ENCODE data around the gene WNT7B. TPM values are rescaled to one million over a fixed set of nuclear protein-coding genes. Genes with fewer than 3 reads are reported as not detected.

The WNT7B gene
- total and polyA plus RNA-seq, 2 donors (not counting 1 experiment from before 2014, with no cell fraction given) = 0.22 to 0.67 TPM

DNA sequence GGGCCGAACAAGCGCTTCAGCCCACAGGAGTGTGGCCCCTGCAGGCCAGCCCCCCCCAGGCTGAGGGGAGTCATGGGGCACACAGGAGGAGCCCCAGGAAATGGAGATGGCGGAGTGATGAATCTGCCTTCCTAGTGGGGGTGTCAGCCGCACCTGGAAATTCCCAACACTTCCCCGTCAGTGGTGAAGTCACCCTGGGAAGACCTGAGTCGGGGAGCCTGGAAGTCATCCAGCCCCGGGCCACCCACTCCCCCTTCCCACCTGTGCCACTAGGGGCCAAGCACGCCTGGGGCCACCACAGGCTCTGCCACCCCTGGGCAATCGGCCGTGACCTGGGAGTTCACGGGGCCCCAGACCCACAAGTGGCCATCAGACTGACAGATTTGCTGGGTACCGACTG, 12.6 kb downstream of the WNT7B start:
- CTCF ChIA-PET = no interaction called here
- no peaks in the 10 kb centered on the region for H3K36me3 ChIP-seq (replicated peaks in 1 of 2; ENCODE audit: control extremely low read depth in 1 of 2, control insufficient read depth in 1 of 2, extremely low read depth in 1 of 2, insufficient read depth in 2 of 2, low read length in 1 of 2)
- no peak for DNase-seq
- no peaks in the 10 kb centered on the region for H3K79me2 ChIP-seq (ENCODE audit: control insufficient read depth, insufficient read depth, low read length)
- no peak overlapping the region for H3K4me2 ChIP-seq (replicated peaks; ENCODE audit: low read depth, low read length, poor library complexity, severe bottlenecking)
- no peaks in the 10 kb centered on the region for H3K9me3 Mint-ChIP-seq (ENCODE audit: insufficient read depth)
- ATAC-seq (ENCODE audit: low read depth) = no peak
- H3K4me3 ChIP-seq (ENCODE audit: control extremely low read depth in 1 of 5, extremely low read depth in 1 of 5, insufficient read depth in 1 of 5, low read depth in 2 of 5, low read length in 4 of 5) = no peak overlapping the region
- H3K9me3 ChIP-seq (ENCODE audit: control extremely low read depth in 1 of 3, control insufficient read depth in 2 of 3, insufficient read depth in 1 of 3, low read length in 2 of 3) = peaks cover 0 to 5% (median 0%) of the 10 kb centered on the region in 3 donors
- POLR2A ChIA-PET = no interaction called here
- H3K27ac ChIP-seq (ENCODE audit: low read length in 2 of 2) = no peak overlapping the region
- H3K27me3 ChIP-seq (replicated peaks in 1 of 4; ENCODE audit: control extremely low read depth in 1 of 4, control insufficient read depth in 3 of 4, insufficient read depth in 4 of 4, low read length in 3 of 4) = peaks cover 0 to 44% (median 10%) of the 10 kb centered on the region in 4 experiments
- no peak overlapping the region for H3K9ac ChIP-seq (ENCODE audit: low read length)
- TF ChIP-seq, protein P1, sequence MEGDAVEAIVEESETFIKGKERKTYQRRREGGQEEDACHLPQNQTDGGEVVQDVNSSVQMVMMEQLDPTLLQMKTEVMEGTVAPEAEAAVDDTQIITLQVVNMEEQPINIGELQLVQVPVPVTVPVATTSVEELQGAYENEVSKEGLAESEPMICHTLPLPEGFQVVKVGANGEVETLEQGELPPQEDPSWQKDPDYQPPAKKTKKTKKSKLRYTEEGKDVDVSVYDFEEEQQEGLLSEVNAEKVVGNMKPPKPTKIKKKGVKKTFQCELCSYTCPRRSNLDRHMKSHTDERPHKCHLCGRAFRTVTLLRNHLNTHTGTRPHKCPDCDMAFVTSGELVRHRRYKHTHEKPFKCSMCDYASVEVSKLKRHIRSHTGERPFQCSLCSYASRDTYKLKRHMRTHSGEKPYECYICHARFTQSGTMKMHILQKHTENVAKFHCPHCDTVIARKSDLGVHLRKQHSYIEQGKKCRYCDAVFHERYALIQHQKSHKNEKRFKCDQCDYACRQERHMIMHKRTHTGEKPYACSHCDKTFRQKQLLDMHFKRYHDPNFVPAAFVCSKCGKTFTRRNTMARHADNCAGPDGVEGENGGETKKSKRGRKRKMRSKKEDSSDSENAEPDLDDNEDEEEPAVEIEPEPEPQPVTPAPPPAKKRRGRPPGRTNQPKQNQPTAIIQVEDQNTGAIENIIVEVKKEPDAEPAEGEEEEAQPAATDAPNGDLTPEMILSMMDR (IDR thresholded peaks at IDR 0.05) = no peak
- no peak for TF ChIP-seq EZH2 (IDR thresholded peaks at IDR 0.05; ENCODE audit: borderline replicate concordance, insufficient read depth, low read depth, low read length, poor library complexity, severe bottlenecking)
- WGBS (ENCODE audit: insufficient coverage) = 85% methylated on average over 10 of the region's 12 CpGs
- H2AFZ ChIP-seq (ENCODE audit: insufficient read depth, low read depth, low read length, poor library complexity, severe bottlenecking) = no peak overlapping the region
- no peak overlapping the region for H3K4me3 Mint-ChIP-seq
- H3K27me3 Mint-ChIP-seq = peaks cover 34% of the 10 kb centered on the region
- intact Hi-C loops (cut with micrococcal nuclease) = no loop called here
- H4K20me1 ChIP-seq (ENCODE audit: control insufficient read depth, insufficient read depth, low read length, poor library complexity, severe bottlenecking) = no peaks in the 10 kb centered on the region
- peaks cover 1% of the 10 kb centered on the region for H3K4me1 Mint-ChIP-seq
- H3K27ac Mint-ChIP-seq = no peak overlapping the region
- no peaks in the 10 kb centered on the region for H3K4me1 ChIP-seq (ENCODE audit: control insufficient read depth in 2 of 2, insufficient read depth in 2 of 2, low read length in 2 of 2)

DNA sequence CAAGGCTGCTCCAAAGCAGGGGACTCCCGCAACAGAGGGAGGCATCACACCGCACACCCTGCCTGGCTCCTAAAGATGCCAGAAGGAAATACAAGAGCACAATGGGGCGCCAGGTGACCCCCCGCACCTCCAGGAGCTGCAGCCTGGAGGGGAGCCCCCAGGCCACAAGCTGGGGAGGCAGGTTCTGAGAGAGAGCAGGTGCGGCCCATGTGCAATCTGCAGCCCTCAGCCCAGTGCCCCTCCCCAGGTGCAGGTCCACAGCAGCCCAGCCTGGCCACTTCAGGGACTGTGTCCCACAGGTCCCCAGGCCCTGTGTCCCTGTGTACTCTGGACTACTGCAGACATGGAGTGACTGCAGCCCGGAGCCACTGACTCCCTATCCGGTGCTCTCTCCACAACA, 13.1 kb downstream of the WNT7B start:
- 89% methylated on average over 7 of the region's 7 CpGs for WGBS (ENCODE audit: insufficient coverage)
- Histone ChIP-seq H3K4me3 (ENCODE audit: control extremely low read depth in 1 of 5, extremely low read depth in 1 of 5, insufficient read depth in 1 of 5, low read depth in 2 of 5, low read length in 4 of 5) (no peak overlapping the region), H3K27me3 (replicated peaks in 1 of 4; ENCODE audit: control extremely low read depth in 1 of 4, control insufficient read depth in 3 of 4, insufficient read depth in 4 of 4, low read length in 3 of 4) (peaks cover 0 to 40% (median 7%) of the 10 kb centered on the region in 4 experiments), H3K9me3 (ENCODE audit: control extremely low read depth in 1 of 3, control insufficient read depth in 2 of 3, insufficient read depth in 1 of 3, low read length in 2 of 3) (no peaks in the 10 kb centered on the region), H3K9ac (ENCODE audit: low read length) (no peak overlapping the region), H3K27ac (ENCODE audit: low read length in 2 of 2) (no peak overlapping the region), H3K4me1 (ENCODE audit: control insufficient read depth in 2 of 2, insufficient read depth in 2 of 2, low read length in 2 of 2) (no peaks in the 10 kb centered on the region), H3K79me2 (ENCODE audit: control insufficient read depth, insufficient read depth, low read length) (no peaks in the 10 kb centered on the region), H3K36me3 (replicated peaks in 1 of 2; ENCODE audit: control extremely low read depth in 1 of 2, control insufficient read depth in 1 of 2, extremely low read depth in 1 of 2, insufficient read depth in 2 of 2, low read length in 1 of 2) (no peaks in the 10 kb centered on the region), H2AFZ (ENCODE audit: insufficient read depth, low read depth, low read length, poor library complexity, severe bottlenecking) (no peak overlapping the region), H4K20me1 (ENCODE audit: control insufficient read depth, insufficient read depth, low read length, poor library complexity, severe bottlenecking) (no peaks in the 10 kb centered on the region), H3K4me2 (replicated peaks; ENCODE audit: low read depth, low read length, poor library complexity, severe bottlenecking) (no peak overlapping the region)
- Mint-ChIP-seq H3K4me3 (no peak overlapping the region), H3K4me1 (peaks cover 1% of the 10 kb centered on the region), H3K9me3 (ENCODE audit: insufficient read depth) (no peaks in the 10 kb centered on the region), H3K27me3 (peaks cover 30% of the 10 kb centered on the region), H3K27ac (no peak overlapping the region)
- no peak for TF ChIP-seq EZH2 (IDR thresholded peaks at IDR 0.05; ENCODE audit: borderline replicate concordance, insufficient read depth, low read depth, low read length, poor library complexity, severe bottlenecking)
- TF ChIP-seq, protein P1 (IDR thresholded peaks at IDR 0.05) = no peak
- intact Hi-C loops (cut with micrococcal nuclease) = no loop called here
- DNase-seq = no peak
- ChIA-PET CTCF (no interaction called here), POLR2A (no interaction called here)
- no peak for ATAC-seq (ENCODE audit: low read depth)

All from B cell (primary cell).